ENCODE measurements around the gene MTSS2. TPM values are rescaled to one million over a fixed set of nuclear protein-coding genes. Genes with fewer than 3 reads are reported as not detected.

MTSS2 gene
- total and polyA plus RNA-seq, 2 of the 8 experiments (the other 6 are each of a cell fraction or from before 2014, with no cell fraction given), result 23.3 to 36.7 TPM

DNA sequence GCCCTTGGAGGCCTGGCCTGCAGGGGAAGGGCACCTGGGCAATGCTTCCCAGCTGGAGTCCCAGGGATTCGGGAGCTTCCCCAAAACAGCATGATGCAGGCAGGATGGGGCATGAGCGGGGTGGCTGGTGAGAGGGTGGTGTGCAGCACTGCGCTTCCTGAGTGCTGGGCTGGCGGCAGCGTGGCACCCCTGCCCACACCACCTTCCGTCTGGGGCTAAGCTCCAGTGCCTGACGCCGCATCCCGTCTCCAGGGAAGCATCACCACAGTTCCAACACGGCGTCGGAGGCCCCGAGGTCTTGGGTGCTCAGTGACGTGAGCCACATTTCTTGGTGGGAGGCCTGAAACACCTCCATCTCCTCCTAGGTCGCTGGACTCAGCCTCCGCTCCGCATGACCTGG, 13.8 kb upstream of the MTSS2 start:
- no peak overlapping the region for H4K91ac ChIP-seq (replicated peaks; ENCODE audit: insufficient read length, low read length)
- ChIA-PET CTCF (ENCODE audit: partially characterized antibody) (interaction anchor here (1.9 to 2.0 kb wide), 2 partner anchors 12 to 39 kb away, joined by 5 to 6 read pairs; no protein-coding TSS in a partner anchor), POLR2A (ENCODE audit: partially characterized antibody) (interaction anchor here (1.6 kb wide), 1 partner anchor 15 kb away, joined by 3 read pairs; no protein-coding TSS in a partner anchor)
- no peak overlapping the region for H3K4ac ChIP-seq (replicated peaks; ENCODE audit: insufficient read length, low read depth, low read length)
- H3K9ac ChIP-seq (replicated peaks in 1 of 4; ENCODE audit: extremely low read depth in 1 of 4, low read depth in 3 of 4, low read length in 3 of 4), result peak overlapping the region in 1 of 4 experiments; percentile 15; a peak in 1 of 7 replicates
- no peaks in the 10 kb centered on the region; a peak in 1 of 8 replicates for H3K36me3 ChIP-seq (ENCODE audit: control insufficient read depth in 2 of 4, insufficient read depth in 4 of 4, low read length in 3 of 4)
- H3K56ac ChIP-seq (replicated peaks; ENCODE audit: insufficient read length, low read depth, low read length), result no peak overlapping the region
- H3K79me2 ChIP-seq (ENCODE audit: control insufficient read depth in 1 of 2, insufficient read depth in 2 of 2, low read length in 2 of 2), result no peaks in the 10 kb centered on the region
- no peak overlapping the region for H3K23ac ChIP-seq (ENCODE audit: insufficient read length)
- H2AFZ ChIP-seq (ENCODE audit: low read length), result no peak overlapping the region
- no peak overlapping the region for H4K8ac ChIP-seq (ENCODE audit: extremely low read depth, insufficient read depth, low read length)
- no peak overlapping the region for H2AK5ac ChIP-seq (ENCODE audit: low read depth, low read length)
- no peak overlapping the region for H2BK20ac ChIP-seq (ENCODE audit: low read length)
- H3K4me2 ChIP-seq (ENCODE audit: insufficient read depth in 1 of 2, low read depth in 2 of 2, low read length in 2 of 2), result no peak overlapping the region
- no peak for DNase-seq (ENCODE audit: low read depth in 1 of 2, low spot score in 2 of 2)
- 99% methylated on average over 13 of the region's 17 CpGs; no CpG with 5 or more reads in 1 of the 2 experiments for WGBS, 2 experiments (ENCODE audit: extremely low coverage in 1 of 2, insufficient coverage in 1 of 2, insufficient read length in 1 of 2, insufficient replicate concordance in 2 of 2, low coverage in 1 of 2, low lambda C conversion rate in 2 of 2, missing lambda C conversion rate in 1 of 2)
- H2BK5ac ChIP-seq (ENCODE audit: low read depth, low read length), result 0 out of 2 replicates have a peak overlapping the region, but pooled peaks have one; percentile 26
- H3K27me3 ChIP-seq (replicated peaks in 1 of 4; ENCODE audit: control insufficient read depth in 3 of 4, extremely low read depth in 1 of 4, insufficient read depth in 3 of 4, low read length in 3 of 4), result no peaks in the 10 kb centered on the region
- no peak for FAIRE-seq
- no peak overlapping the region for H4K5ac ChIP-seq (ENCODE audit: insufficient read length, low read depth, low read length)
- H3K4me3 ChIP-seq (ENCODE audit: extremely low read depth in 1 of 4, insufficient read depth in 2 of 4, low read depth in 3 of 4, low read length in 4 of 4), result no peak overlapping the region
- peaks cover 2% of the 10 kb centered on the region; the same call in 1 of the 2 replicates for H3K79me1 ChIP-seq (ENCODE audit: low read depth, low read length)
- peaks cover 0 to 5% of the 10 kb centered on the region in 2 experiments for H4K20me1 ChIP-seq (replicated peaks in 1 of 2; ENCODE audit: control insufficient read depth in 1 of 2, insufficient read depth in 2 of 2, low read length in 2 of 2)
- H3K14ac ChIP-seq (ENCODE audit: insufficient read length), result no peak overlapping the region
- H2BK120ac ChIP-seq (replicated peaks; ENCODE audit: low read depth, low read length), result no peak overlapping the region
- H3K4me1 ChIP-seq (replicated peaks in 1 of 4; ENCODE audit: control insufficient read depth in 3 of 4, insufficient read depth in 4 of 4, low read length in 3 of 4), result peaks cover under 1 to 25% (median 16%) of the 10 kb centered on the region in 4 experiments
- H2BK12ac ChIP-seq (ENCODE audit: low read depth, low read length), result peak overlapping the region; percentile 43; the same call in 1 of the 2 replicates
- H3K23me2 ChIP-seq (ENCODE audit: low read depth, low read length), result no peaks in the 10 kb centered on the region
- no peaks in the 10 kb centered on the region for H3K9me3 ChIP-seq (ENCODE audit: insufficient read depth in 2 of 2, low read depth in 1 of 2, low read length in 1 of 2)
- H2BK15ac ChIP-seq (ENCODE audit: low read length), result no peak overlapping the region
- no peak overlapping the region for H3K27ac ChIP-seq (ENCODE audit: low read depth, low read length)
- TF ChIP-seq POU5F1 (IDR thresholded peaks at IDR 0.05; ENCODE audit: low read depth, low read length) (no peak), PHF8 (conservative IDR thresholded peaks at IDR 0.05; ENCODE audit: low read depth, low read length) (no peak)
- H3K18ac ChIP-seq (ENCODE audit: extremely low read depth, low read length), result no peak overlapping the region

All from H1 (cell line).